Endothelial cell of umbilical vein (primary cell): Measurements from ENCODE around the gene LMO7. TPM values are rescaled to one million over a fixed set of nuclear protein-coding genes. Genes with fewer than 3 reads are reported as not detected.

Experiments
- BruUV-seq: library from RNA; stranded (reverse); fragments of 400-500 nt; replicated peaks from 2 replicates; lab custom pipeline; 2021; lab: Mats Ljungman, UMichigan
- CTCF ChIA-PET: fragments of 300-600, 350-600 bp; sonication (Branson Sonifier 250); formaldehyde crosslinking; loops from one replicate; lab custom pipeline; 2021; ENCODE audit warnings: antibody characterized with exemption, inconsistent platforms; lab: Charles Lee
- POLR2A ChIA-PET: fragments of 300-600, 350-600 bp; sonication (Branson Sonifier 250); formaldehyde crosslinking; loops from one replicate; lab custom pipeline; 2021; ENCODE audit warnings: antibody characterized with exemption, inconsistent platforms; lab: Charles Lee
- DNase-seq: peaks from one replicate; pipeline ENCODE4 v3.0.0-alpha.2; 2011; ENCODE audit warnings: low read depth, low spot score
- FAIRE-seq: peaks from 2 replicates; lab custom pipeline; 2011; peaks lifted over from hg19 to GRCh38; lab: Jason Lieb, UNC
- H2AFZ ChIP-seq: 2 replicates; pipeline ENCODE4 v1.6.0; 2012; ENCODE audit warnings: low read depth, low read length, control low read depth, inconsistent platforms
- H3K27ac ChIP-seq: 2 replicates; pipeline ENCODE4 v1.5.1; 2011; ENCODE audit warnings: low read depth, mild to moderate bottlenecking, control low read depth, low read length, moderate library complexity; ENCODE audit not compliant: insufficient read depth
- H3K27me3 ChIP-seq, 2 experiments: 2 replicates each; pipeline versions ENCODE4 v1.6.0 to v1.6.1; 2011; ENCODE audit warnings: low read length in 2 of 2, mixed read lengths in 1 of 2; ENCODE audit not compliant: control insufficient read depth in 2 of 2, insufficient read depth in 2 of 2
- H3K36me3 ChIP-seq, 2 experiments: 2 replicates in 1 of 2; 3 replicates in 1 of 2; pipeline ENCODE4 v1.5.1; 2011; ENCODE audit warnings: low read length in 2 of 2, mild to moderate bottlenecking in 1 of 2, moderate library complexity in 1 of 2; ENCODE audit not compliant: control insufficient read depth in 2 of 2, insufficient read depth in 2 of 2; ENCODE audit errors: extremely low read depth in 1 of 2
- H3K4me1 ChIP-seq: 3 replicates; pipeline ENCODE4 v1.5.1; 2011; ENCODE audit warnings: mild to moderate bottlenecking, low read length; ENCODE audit not compliant: control insufficient read depth, insufficient read depth; ENCODE audit errors: extremely low read depth
- H3K4me2 ChIP-seq: 2 replicates; pipeline ENCODE4 v1.6.1; 2011; ENCODE audit warnings: low read length, control low read depth, mixed read lengths; ENCODE audit not compliant: insufficient read depth
- H3K4me3 ChIP-seq, 3 experiments: fragments of 200-600 bp in 1 of 3; sonication (generic), shearing (Covaris generic) in 1 of 3; replicated peaks in 1 of 3; 2 replicates each; pipeline ENCODE4 v1.5.1; 2011 to 2016; ENCODE audit warnings: control low read depth in 3 of 3, low read length in 3 of 3, mild to moderate bottlenecking in 2 of 3, inconsistent platforms in 1 of 3, low read depth in 1 of 3, moderate library complexity in 1 of 3; ENCODE audit not compliant: insufficient read depth in 1 of 3
- H3K79me2 ChIP-seq: 2 replicates; pipeline ENCODE4 v1.6.0; 2012; ENCODE audit warnings: low read length, inconsistent platforms; ENCODE audit not compliant: control insufficient read depth, insufficient read depth
- H3K9ac ChIP-seq: replicated peaks from 2 replicates; pipeline ENCODE3; 2011; ENCODE audit warnings: low read length, control low read depth; ENCODE audit not compliant: insufficient read depth; ENCODE audit errors: extremely low read depth
- H3K9me1 ChIP-seq: replicated peaks from 3 replicates; pipeline ENCODE4 v1.6.0; 2011; ENCODE audit warnings: mild to moderate bottlenecking, low read length; ENCODE audit not compliant: control insufficient read depth, insufficient read depth; ENCODE audit errors: extremely low read depth
- H3K9me3 ChIP-seq: replicated peaks from 2 replicates; pipeline ENCODE4 v1.5.1; 2012; ENCODE audit warnings: low read length, inconsistent platforms; ENCODE audit not compliant: control insufficient read depth, insufficient read depth
- H4K20me1 ChIP-seq: replicated peaks from 2 replicates; pipeline ENCODE3; 2011; ENCODE audit warnings: mild to moderate bottlenecking, low read length; ENCODE audit not compliant: control insufficient read depth, insufficient read depth; ENCODE audit errors: extremely low read depth
- EZH2 ChIP-seq: IDR thresholded peaks from 2 replicates; pipeline ENCODE4 v1.6.1; 2012; ENCODE audit warnings: borderline replicate concordance, low read depth, mild to moderate bottlenecking, moderate library complexity, low read length, inconsistent platforms; ENCODE audit not compliant: severe bottlenecking
- FOS ChIP-seq: IDR thresholded peaks from 2 replicates; pipeline ENCODE4 v1.6.1; 2011; ENCODE audit warnings: mild to moderate bottlenecking, low read length, moderate library complexity, borderline replicate concordance; ENCODE audit not compliant: insufficient read depth
- GATA2 ChIP-seq: IDR thresholded peaks from 2 replicates; pipeline ENCODE4 v1.7.0; 2011; ENCODE audit warnings: low read depth, mild to moderate bottlenecking, moderate library complexity, mixed read lengths, low read length; ENCODE audit not compliant: insufficient read length, insufficient read depth
- JUN ChIP-seq: IDR thresholded peaks from 2 replicates; pipeline ENCODE4 v1.6.1; 2011; ENCODE audit warnings: borderline replicate concordance, low read depth; ENCODE audit not compliant: insufficient read length, insufficient read depth
- MAX ChIP-seq: IDR thresholded peaks from 2 replicates; pipeline ENCODE4 v1.6.1; 2011; ENCODE audit not compliant: insufficient read depth, insufficient read length
- MYC ChIP-seq: IDR thresholded peaks from one replicate; pipeline ENCODE4 v1.6.1; 2011; ENCODE audit warnings: mild to moderate bottlenecking, low read depth, low read length
- POLR2A ChIP-seq: IDR thresholded peaks from 2 replicates; pipeline ENCODE4 v1.6.1; 2012; ENCODE audit warnings: low read depth, mild to moderate bottlenecking, control low read depth, low read length
- POLR2AphosphoS5 ChIP-seq: IDR thresholded peaks from 2 replicates; pipeline ENCODE4 v1.6.1; 2012; ENCODE audit warnings: low read depth, mild to moderate bottlenecking, control low read depth, low read length, moderate library complexity; ENCODE audit not compliant: insufficient read depth
- dilution Hi-C: fragments of 300-500 bp; cut with MboI; formaldehyde crosslinking; loops from one replicate; pipeline ENCODE4 v1.15.0; 2019; ENCODE audit warnings: low sequenced_read_pairs; ENCODE audit not compliant: extremely low pct_ligation_motif_present
- intact Hi-C: fragments of 100-400 bp; cut with micrococcal nuclease; formaldehyde crosslinking; loops from one replicate; pipeline ENCODE4 v1.10.0; 2022
- polyA plus RNA-seq, 4 experiments: library from polyadenylated mRNA; depleted of rRNA in 3 of 4; stranded (reverse) in 3 of 4; unstranded in 1 of 4; fragments of >200 nt; gene quantifications; 2 replicates each; pipeline versions ENCODE4 v1.2.1 to v1.2.3, GENCODE V29; 2011 to 2012; ENCODE audit warnings: missing spikeins in 1 of 4
- total RNA-seq: library from RNA; stranded (reverse); gene quantifications from 2 replicates; pipeline ENCODE4 v1.2.3, GENCODE V29; 2021
- TF ChIP-seq, protein P1 (sequence below), 2 donors: IDR thresholded peaks; 1 replicate in 1 of 2; 2 replicates in 1 of 2; pipeline ENCODE4 v1.5.1; 2011; ENCODE audit warnings: low read length in 2 of 2, mild to moderate bottlenecking in 2 of 2, moderate library complexity in 2 of 2, control low read depth in 1 of 2, inconsistent platforms in 1 of 2, low read depth in 1 of 2; ENCODE audit not compliant: insufficient read depth in 1 of 2; ENCODE audit errors: extremely low read depth in 1 of 2

Gene LMO7
- total and polyA plus RNA-seq, 2 donors (not counting 3 experiments of a cell fraction or from before 2014, with no cell fraction given) = 10.5 to 21.1 TPM

GRCh38 chr13:75797239-75797638 is 161.1 kb downstream of the LMO7 start:
- H4K20me1 ChIP-seq = no peaks in the 10 kb centered on the region
- BruUV-seq = no TSS peak
- TF ChIP-seq MYC (no peak), MAX (no peak), POLR2A (no peak), POLR2AphosphoS5 (no peak), JUN (no peak), FOS (no peak), EZH2 (no peak), GATA2 (no peak)
- TF ChIP-seq, protein P1, sequence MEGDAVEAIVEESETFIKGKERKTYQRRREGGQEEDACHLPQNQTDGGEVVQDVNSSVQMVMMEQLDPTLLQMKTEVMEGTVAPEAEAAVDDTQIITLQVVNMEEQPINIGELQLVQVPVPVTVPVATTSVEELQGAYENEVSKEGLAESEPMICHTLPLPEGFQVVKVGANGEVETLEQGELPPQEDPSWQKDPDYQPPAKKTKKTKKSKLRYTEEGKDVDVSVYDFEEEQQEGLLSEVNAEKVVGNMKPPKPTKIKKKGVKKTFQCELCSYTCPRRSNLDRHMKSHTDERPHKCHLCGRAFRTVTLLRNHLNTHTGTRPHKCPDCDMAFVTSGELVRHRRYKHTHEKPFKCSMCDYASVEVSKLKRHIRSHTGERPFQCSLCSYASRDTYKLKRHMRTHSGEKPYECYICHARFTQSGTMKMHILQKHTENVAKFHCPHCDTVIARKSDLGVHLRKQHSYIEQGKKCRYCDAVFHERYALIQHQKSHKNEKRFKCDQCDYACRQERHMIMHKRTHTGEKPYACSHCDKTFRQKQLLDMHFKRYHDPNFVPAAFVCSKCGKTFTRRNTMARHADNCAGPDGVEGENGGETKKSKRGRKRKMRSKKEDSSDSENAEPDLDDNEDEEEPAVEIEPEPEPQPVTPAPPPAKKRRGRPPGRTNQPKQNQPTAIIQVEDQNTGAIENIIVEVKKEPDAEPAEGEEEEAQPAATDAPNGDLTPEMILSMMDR (IDR thresholded peaks at IDR 0.05; ENCODE audit: extremely low read depth in 1 of 2, insufficient read depth in 1 of 2, low read depth in 1 of 2, low read length in 2 of 2) = no peak
- H3K4me3 ChIP-seq = no peak overlapping the region
- no peaks in the 10 kb centered on the region for H3K79me2 ChIP-seq
- ChIA-PET POLR2A (no interaction called here), CTCF (interaction anchor here (0.9 kb wide), 1 partner anchor 101 kb away, joined by 3 read pairs; no protein-coding TSS in a partner anchor)
- no peaks in the 10 kb centered on the region for H3K9me3 ChIP-seq
- H3K36me3 ChIP-seq = no peaks in the 10 kb centered on the region
- H2AFZ ChIP-seq = no peak overlapping the region
- H3K4me1 ChIP-seq = peaks cover 16% of the 10 kb centered on the region
- H3K27me3 ChIP-seq = no peaks in the 10 kb centered on the region
- no peaks in the 10 kb centered on the region for H3K9me1 ChIP-seq
- DNase-seq (no peak), FAIRE-seq (no peak)
- H3K9ac ChIP-seq = no peak overlapping the region
- H3K4me2 ChIP-seq = no peak overlapping the region
- dilution Hi-C loops (no loop called here), intact Hi-C loops (no loop called here)
- H3K27ac ChIP-seq = no peak overlapping the region
